NCI-H2196 treated with DMSO at 0.1 percent for 48 hours (cell line): ENCODE data around the gene ATG2B.

Experiments
- DNase-seq: peaks from one replicate; lab custom pipeline; 2025; ENCODE audit not compliant: unreplicated experiment; lab: John Stamatoyannopoulos, UW

The ATG2B gene

GRCh38 chr14:96316087-96316486 lies 47.1 kb downstream of the ATG2B start:
- no peak for DNase-seq

GRCh38 chr14:96310906-96311305 lies 52.2 kb downstream of the ATG2B start:
- no peak for DNase-seq

GRCh38 chr14:96309896-96310330 lies 53.2 kb downstream of the ATG2B start:
- no peak for DNase-seq

- DNase-seq, result no peak
These were observed 53.8 kb downstream of the ATG2B start for GRCh38 chr14:96309133-96309895.

- DNase-seq, result no peak
These were observed 55.7 kb downstream of the ATG2B start for GRCh38 chr14:96307434-96307833.

GRCh38 chr14:96304956-96305355 lies 58.2 kb downstream of the ATG2B start:
- DNase-seq, result no peak

- no peak for DNase-seq
These were observed 59.2 kb downstream of the ATG2B start for GRCh38 chr14:96303981-96304380.

GRCh38 chr14:96299441-96299840 lies 63.7 kb downstream of the ATG2B start:
- DNase-seq, result no peak

- no peak for DNase-seq
These were observed 65.1 kb downstream of the ATG2B start for GRCh38 chr14:96297997-96298515.

GRCh38 chr14:96297000-96297399 lies 66.1 kb downstream of the ATG2B start:
- DNase-seq, result no peak

- DNase-seq, result no peak
These were observed 68.9 kb downstream of the ATG2B start for GRCh38 chr14:96294246-96294645.

GRCh38 chr14:96287856-96288255 lies 75.3 kb downstream of the ATG2B start:
- no peak for DNase-seq

- no peak for DNase-seq
These were observed 76.9 kb downstream of the ATG2B start for GRCh38 chr14:96286251-96286650.

- DNase-seq, result no peak
These were observed 77.5 kb downstream of the ATG2B start for GRCh38 chr14:96285667-96286066.

- DNase-seq, result no peak
These were observed 78.7 kb downstream of the ATG2B start for GRCh38 chr14:96284430-96284829.

GRCh38 chr14:96284008-96284407 lies 79.1 kb downstream of the ATG2B start:
- no peak for DNase-seq

- DNase-seq, result no peak
These were observed 81.7 kb downstream of the ATG2B start for GRCh38 chr14:96281486-96281885.

GRCh38 chr14:96280104-96280503 lies 83.0 kb downstream of the ATG2B start:
- DNase-seq, result no peak

- no peak for DNase-seq
These were observed 83.6 kb downstream of the ATG2B start for GRCh38 chr14:96279564-96279963.

GRCh38 chr14:96277890-96278289 lies 85.3 kb downstream of the ATG2B start:
- DNase-seq, result no peak

- DNase-seq, result no peak
These were observed 87.7 kb downstream of the ATG2B start for GRCh38 chr14:96275177-96276112.

- no peak for DNase-seq
These were observed 88.6 kb downstream of the ATG2B start for GRCh38 chr14:96274543-96274942.
